OCI-LY3 (cell line): Measurements from ENCODE around the gene MYL6.

Source experiments
- H2AFZ ChIP-seq: fragments of 200-600, 300-600 bp; shearing (Covaris generic); 2 replicates; pipeline ENCODE4 v1.6.0; 2014; ENCODE audit warnings: antibody characterized with exemption, low read depth, low read length
- H3K27ac ChIP-seq: fragments of 200-600, 300-600 bp; sonication (generic); 2 replicates; pipeline ENCODE4 v1.5.1; 2014; ENCODE audit warnings: mild to moderate bottlenecking, low read length, moderate library complexity, mixed read lengths
- H3K27me3 ChIP-seq: fragments of 200-600, 300-600 bp; sonication (generic); 2 replicates; pipeline ENCODE4 v1.6.1; 2014; ENCODE audit warnings: low read depth, low read length, mixed read lengths
- H3K36me3 ChIP-seq: fragments of 200-600, 300-600 bp; sonication (generic); replicated peaks from 2 replicates; pipeline ENCODE3; 2014; ENCODE audit warnings: low read depth, low read length, mixed read lengths
- H3K4me1 ChIP-seq: fragments of 300-600, 200-600 bp; sonication (generic); 2 replicates; pipeline ENCODE4 v1.6.1; 2014; ENCODE audit warnings: low read length, mixed read lengths
- H3K4me2 ChIP-seq: fragments of 200-600, 300-600 bp; sonication (generic); 2 replicates; pipeline ENCODE4 v1.6.1; 2014; ENCODE audit warnings: low read length, mixed read lengths
- H3K4me3 ChIP-seq: fragments of 300-600, 200-600 bp; sonication (generic); 2 replicates; pipeline ENCODE4 v1.5.1; 2014; ENCODE audit warnings: antibody characterized with exemption, mild to moderate bottlenecking, low read length, moderate library complexity
- H3K79me2 ChIP-seq: fragments of 300-600, 200-600 bp; shearing (Covaris generic); 2 replicates; pipeline ENCODE4 v1.6.1; 2014; ENCODE audit warnings: mild to moderate bottlenecking, low read length, mixed read lengths
- H3K9ac ChIP-seq: fragments of 300-600, 200-600 bp; shearing (Covaris generic); 2 replicates; pipeline ENCODE4 v1.6.0; 2014; ENCODE audit warnings: mild to moderate bottlenecking, low read length, moderate library complexity
- H3K9me3 ChIP-seq: fragments of 200-600, 300-600 bp; shearing (Covaris generic); 2 replicates; pipeline ENCODE4 v1.6.1; 2014; ENCODE audit warnings: low read length, mixed read lengths; ENCODE audit not compliant: insufficient read depth
- H4K20me1 ChIP-seq: fragments of 200-600, 300-600 bp; sonication (generic); 2 replicates; pipeline ENCODE4 v1.6.1; 2016; ENCODE audit warnings: low read length, mixed read lengths; ENCODE audit not compliant: insufficient read depth
- CTCF ChIP-seq: fragments of 200-600, 300-600 bp; sonication (generic); IDR thresholded peaks from 2 replicates; pipeline ENCODE4 v1.5.1; 2014; ENCODE audit warnings: antibody characterized with exemption, low read length, low read depth
- EZH2phosphoT487 ChIP-seq: fragments of 200-600 bp; shearing (Covaris generic); IDR thresholded peaks from 2 replicates; pipeline ENCODE4 v1.6.1; 2018; ENCODE audit warnings: antibody characterized with exemption, mixed run types, low read depth

MYL6 gene

GRCh38 chr12:56151672-56152131, 6.5 kb upstream of the MYL6 start:
- Histone ChIP-seq H3K27ac (peak overlapping the region; percentile 78), H3K4me1 (peaks cover 11% of the 10 kb centered on the region), H3K9ac (peak overlapping the region; percentile 86), H4K20me1 (no peaks in the 10 kb centered on the region), H3K4me3 (peak overlapping the region; percentile 91), H3K79me2 (peaks cover 8% of the 10 kb centered on the region; the same call in 1 of the 2 replicates), H2AFZ (peak overlapping the region; percentile 88), H3K9me3 (no peaks in the 10 kb centered on the region), H3K27me3 (no peaks in the 10 kb centered on the region), H3K4me2 (peak overlapping the region; percentile 91), H3K36me3 (no peaks in the 10 kb centered on the region)
- no peak for TF ChIP-seq EZH2phosphoT487
- peak; percentile 34 for TF ChIP-seq CTCF

DNA sequence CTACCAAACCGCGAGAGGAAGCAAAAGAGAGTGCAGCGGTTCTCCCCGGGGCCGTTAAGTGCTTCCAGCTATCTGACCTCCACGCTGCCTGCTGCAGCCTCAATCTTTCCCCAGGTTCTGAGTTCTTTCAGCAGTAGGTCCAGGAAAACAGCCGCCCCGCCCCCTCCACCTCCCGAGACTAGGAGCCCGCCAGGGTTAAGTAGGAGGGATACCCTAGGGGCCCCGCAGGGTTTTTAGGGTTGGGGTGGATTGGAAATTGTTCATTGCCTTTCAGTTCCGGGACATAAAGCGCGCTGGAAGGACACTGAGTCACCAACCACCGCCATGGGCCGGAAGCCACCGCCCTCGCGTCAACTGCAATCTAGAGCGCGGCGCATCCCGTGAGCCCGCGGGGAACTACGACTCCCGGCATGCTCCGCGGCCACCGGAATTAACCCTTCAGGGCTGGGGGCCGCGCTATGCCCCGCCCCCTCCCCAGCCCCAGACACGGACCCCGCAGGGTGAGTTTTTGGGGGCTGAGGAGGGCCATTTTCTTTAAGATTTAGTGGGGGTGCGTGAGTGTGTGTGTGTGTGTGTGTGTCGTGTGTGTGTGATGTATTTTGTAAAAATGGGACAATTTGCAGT, 5.9 kb upstream of the MYL6 start, which contains the start of gene MYL6B:
Gene MYL6B (plus strand): TSS at position 456 of the 624 bp plus-strand sequence. CDS start 1,332 bp downstream, outside the sequence.
- Histone ChIP-seq H3K36me3 (no peaks in the 10 kb centered on the region), H3K27ac (peak within 1 kb of the TSS; percentile 78), H3K4me1 (peaks cover 15% of the 10 kb centered on the region), H4K20me1 (no peaks in the 10 kb centered on the region), H3K4me3 (peak within 1 kb of the TSS; percentile 91), H2AFZ (peak within 1 kb of the TSS; percentile 88), H3K9me3 (no peaks in the 10 kb centered on the region), H3K4me2 (peak within 1 kb of the TSS; percentile 94), H3K79me2 (peaks cover 8% of the 10 kb centered on the region; the same call in 1 of the 2 replicates), H3K27me3 (no peaks in the 10 kb centered on the region), H3K9ac (peak within 1 kb of the TSS; percentile 86)
- TF ChIP-seq CTCF (no peak), EZH2phosphoT487 (no peak)

DNA sequence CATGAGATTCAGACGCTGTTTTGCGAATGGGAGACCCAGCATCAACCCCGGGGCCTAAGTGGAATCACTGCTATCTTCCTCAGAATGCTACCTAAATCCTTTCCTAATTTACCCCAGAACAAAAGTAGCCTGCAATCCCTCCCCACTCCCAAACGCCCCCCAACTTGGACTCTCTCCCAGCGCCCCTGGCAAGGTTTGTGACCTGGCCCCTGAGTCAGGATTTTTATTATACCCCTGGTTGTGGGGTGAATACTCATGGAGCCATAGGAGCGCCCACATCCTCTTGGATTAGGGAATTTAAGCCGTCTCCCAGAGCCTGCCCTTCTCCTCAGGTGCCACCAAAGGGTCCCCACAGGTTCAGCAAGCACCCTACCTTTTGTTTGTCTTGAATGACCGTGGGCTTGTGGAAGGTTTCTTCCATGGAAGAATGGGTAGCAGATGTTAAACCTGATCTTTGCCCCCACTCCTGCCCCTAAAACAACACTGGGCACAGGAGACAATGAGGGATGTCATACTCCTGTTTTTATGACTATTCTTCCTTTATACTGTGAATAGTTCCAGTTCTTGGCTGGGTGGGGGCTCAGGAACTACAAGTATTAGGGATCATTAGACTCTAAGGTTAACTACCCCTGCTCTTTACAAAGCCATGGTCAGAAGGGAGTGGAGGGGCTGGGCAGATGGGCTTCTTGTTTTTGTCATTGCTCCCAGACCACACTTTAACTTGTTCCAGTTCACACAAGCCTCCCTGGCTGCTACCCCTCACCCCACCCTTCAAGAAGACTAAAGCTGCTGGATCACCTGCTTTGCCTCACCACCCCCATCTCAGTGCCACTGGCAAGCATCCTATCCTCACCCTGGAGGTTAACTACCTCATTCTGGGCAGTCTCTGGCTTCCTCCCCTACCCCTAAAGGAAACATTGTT, 5.1 kb upstream of the MYL6 start:
- Histone ChIP-seq H3K36me3 (no peaks in the 10 kb centered on the region), H3K4me1 (peaks cover 17% of the 10 kb centered on the region), H3K79me2 (peaks cover 8% of the 10 kb centered on the region; the same call in 1 of the 2 replicates), H4K20me1 (no peaks in the 10 kb centered on the region), H3K9ac (peak overlapping the region; percentile 86), H3K9me3 (no peaks in the 10 kb centered on the region), H3K27ac (no peak overlapping the region), H2AFZ (peak overlapping the region; percentile 6; the same call in 1 of the 2 replicates), H3K4me2 (peak overlapping the region; percentile 94), H3K27me3 (no peaks in the 10 kb centered on the region), H3K4me3 (peak overlapping the region; percentile 91)
- no peak for TF ChIP-seq EZH2phosphoT487
- no peak for TF ChIP-seq CTCF

- Histone ChIP-seq H3K4me2 (peak overlapping the region; percentile 94), H3K36me3 (peaks cover 2% of the 10 kb centered on the region), H3K9ac (no peak overlapping the region), H3K27me3 (no peaks in the 10 kb centered on the region), H2AFZ (no peak overlapping the region), H3K4me1 (peaks cover 17% of the 10 kb centered on the region), H3K27ac (no peak overlapping the region), H3K4me3 (no peak overlapping the region), H3K9me3 (no peaks in the 10 kb centered on the region), H4K20me1 (no peaks in the 10 kb centered on the region), H3K79me2 (peaks cover 14% of the 10 kb centered on the region)
- TF ChIP-seq EZH2phosphoT487 (no peak), CTCF (no peak)
These were observed 4.5 kb upstream of the MYL6 start for GRCh38 chr12:56153678-56154065.
